Measurements from ENCODE around the gene CDH15. TPM values are rescaled to one million over a fixed set of nuclear protein-coding genes. Genes with fewer than 3 reads are reported as not detected.

CDH15 gene
- total and polyA plus RNA-seq, 2 donors (not counting 1 experiment from before 2014, with no cell fraction given) = not detected

DNA sequence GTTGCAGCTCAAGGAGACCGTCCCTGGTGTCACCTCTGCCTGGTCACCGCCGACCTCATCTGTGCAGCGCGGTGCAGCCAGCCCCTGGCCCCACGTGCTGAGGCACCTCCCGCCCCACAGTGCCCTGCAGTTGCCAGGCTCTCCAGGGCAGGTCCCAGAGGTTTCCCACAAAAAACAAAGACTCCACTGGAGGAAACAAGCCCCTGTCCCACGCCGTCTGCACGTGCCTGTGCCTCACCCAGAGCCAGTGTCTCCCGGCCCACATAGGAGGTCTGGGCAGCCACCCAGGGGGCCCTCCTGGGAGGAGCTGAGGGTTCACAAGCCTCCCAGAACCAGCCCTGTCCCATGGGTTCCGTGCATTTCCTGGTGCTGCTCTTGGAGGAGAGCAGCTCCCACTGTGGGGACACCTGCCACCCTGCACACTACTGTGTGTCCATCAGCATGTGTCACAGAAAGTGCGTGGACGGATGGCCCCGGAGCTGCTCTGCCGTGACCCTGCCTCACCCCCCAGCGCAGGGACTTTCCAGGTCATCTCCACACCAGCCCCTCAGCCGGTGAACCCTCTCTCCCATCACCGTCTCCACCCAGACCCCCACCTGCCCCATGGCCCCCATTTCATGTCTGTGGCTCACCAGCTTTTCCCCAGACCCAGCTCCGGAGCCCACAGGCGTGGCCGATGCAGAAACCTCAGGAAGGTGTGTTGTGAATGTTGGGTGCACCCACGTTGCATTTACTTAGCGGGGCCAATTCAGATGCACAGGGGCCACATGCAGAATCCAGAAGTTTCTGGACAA, 17.0 kb upstream of the CDH15 start:
- intact Hi-C loops (cut with micrococcal nuclease) = no loop called here
- Histone ChIP-seq H3K4me1 (ENCODE audit: control insufficient read depth in 2 of 2, insufficient read depth in 2 of 2, low read length in 2 of 2) (no peaks in the 10 kb centered on the region), H3K27ac (ENCODE audit: low read length in 2 of 2) (no peak overlapping the region), H3K79me2 (ENCODE audit: control insufficient read depth, insufficient read depth, low read length) (no peaks in the 10 kb centered on the region), H3K36me3 (replicated peaks in 1 of 2; ENCODE audit: control extremely low read depth in 1 of 2, control insufficient read depth in 1 of 2, extremely low read depth in 1 of 2, insufficient read depth in 2 of 2, low read length in 1 of 2) (peaks cover 0 to 16% of the 10 kb centered on the region in 2 experiments), H3K27me3 (replicated peaks in 1 of 4; ENCODE audit: control extremely low read depth in 1 of 4, control insufficient read depth in 3 of 4, insufficient read depth in 4 of 4, low read length in 3 of 4) (no peaks in the 10 kb centered on the region), H3K4me3 (ENCODE audit: control extremely low read depth in 1 of 5, extremely low read depth in 1 of 5, insufficient read depth in 1 of 5, low read depth in 2 of 5, low read length in 4 of 5) (no peak overlapping the region), H4K20me1 (ENCODE audit: control insufficient read depth, insufficient read depth, low read length, poor library complexity, severe bottlenecking) (peaks cover 7% of the 10 kb centered on the region), H2AFZ (ENCODE audit: insufficient read depth, low read depth, low read length, poor library complexity, severe bottlenecking) (no peak overlapping the region), H3K4me2 (replicated peaks; ENCODE audit: low read depth, low read length, poor library complexity, severe bottlenecking) (no peak overlapping the region), H3K9me3 (ENCODE audit: control extremely low read depth in 1 of 3, control insufficient read depth in 2 of 3, insufficient read depth in 1 of 3, low read length in 2 of 3) (peaks cover 0 to 11% (median 1%) of the 10 kb centered on the region in 3 donors), H3K9ac (ENCODE audit: low read length) (no peak overlapping the region)
- ChIA-PET POLR2A (no interaction called here), CTCF (interaction anchor here (1.3 kb wide), 1 partner anchor 39 kb away, joined by 3 read pairs; no protein-coding TSS in a partner anchor)
- WGBS (ENCODE audit: insufficient coverage) = 78% methylated on average over 18 of the region's 24 CpGs
- TF ChIP-seq, protein P1, sequence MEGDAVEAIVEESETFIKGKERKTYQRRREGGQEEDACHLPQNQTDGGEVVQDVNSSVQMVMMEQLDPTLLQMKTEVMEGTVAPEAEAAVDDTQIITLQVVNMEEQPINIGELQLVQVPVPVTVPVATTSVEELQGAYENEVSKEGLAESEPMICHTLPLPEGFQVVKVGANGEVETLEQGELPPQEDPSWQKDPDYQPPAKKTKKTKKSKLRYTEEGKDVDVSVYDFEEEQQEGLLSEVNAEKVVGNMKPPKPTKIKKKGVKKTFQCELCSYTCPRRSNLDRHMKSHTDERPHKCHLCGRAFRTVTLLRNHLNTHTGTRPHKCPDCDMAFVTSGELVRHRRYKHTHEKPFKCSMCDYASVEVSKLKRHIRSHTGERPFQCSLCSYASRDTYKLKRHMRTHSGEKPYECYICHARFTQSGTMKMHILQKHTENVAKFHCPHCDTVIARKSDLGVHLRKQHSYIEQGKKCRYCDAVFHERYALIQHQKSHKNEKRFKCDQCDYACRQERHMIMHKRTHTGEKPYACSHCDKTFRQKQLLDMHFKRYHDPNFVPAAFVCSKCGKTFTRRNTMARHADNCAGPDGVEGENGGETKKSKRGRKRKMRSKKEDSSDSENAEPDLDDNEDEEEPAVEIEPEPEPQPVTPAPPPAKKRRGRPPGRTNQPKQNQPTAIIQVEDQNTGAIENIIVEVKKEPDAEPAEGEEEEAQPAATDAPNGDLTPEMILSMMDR (IDR thresholded peaks at IDR 0.05) = no peak
- TF ChIP-seq EZH2 (IDR thresholded peaks at IDR 0.05; ENCODE audit: borderline replicate concordance, insufficient read depth, low read depth, low read length, poor library complexity, severe bottlenecking) = no peak
- DNase-seq (no peak), ATAC-seq (ENCODE audit: low read depth) (no peak)
- Mint-ChIP-seq H3K4me1 (peaks cover 22% of the 10 kb centered on the region), H3K9me3 (ENCODE audit: insufficient read depth) (no peaks in the 10 kb centered on the region), H3K4me3 (no peak overlapping the region), H3K27ac (peak overlapping the region; percentile 26), H3K27me3 (no peaks in the 10 kb centered on the region)

DNA sequence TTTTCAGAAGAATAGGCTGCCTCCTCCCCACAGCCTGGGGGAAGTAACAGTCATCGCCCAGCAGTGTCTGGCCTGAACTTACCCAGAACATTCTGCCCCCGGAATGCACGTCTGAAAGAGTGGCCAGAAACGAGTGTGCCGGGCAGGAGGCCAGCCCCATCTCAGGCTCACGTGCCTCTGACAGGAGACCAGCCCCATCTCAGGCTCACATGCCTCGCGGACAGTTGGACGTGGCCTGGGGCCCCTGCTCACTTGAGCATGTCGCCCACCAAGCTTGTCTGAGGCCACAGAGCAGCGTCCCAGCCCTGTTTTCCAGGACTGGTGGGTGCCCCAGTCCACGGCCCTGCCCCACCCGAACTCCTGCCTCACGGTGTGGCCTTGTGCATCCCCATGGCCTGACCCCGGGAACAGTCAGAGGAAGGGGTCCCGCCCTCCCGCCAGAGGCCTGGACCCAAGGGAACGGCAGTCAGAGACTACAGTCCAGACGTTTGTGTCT, 16.3 kb upstream of the CDH15 start:
- H3K4me1 Mint-ChIP-seq = peaks cover 22% of the 10 kb centered on the region

More for the DNA sequence above, 16.3 kb upstream of the CDH15 start:
- ChIA-PET POLR2A (interaction anchor here (1.7 kb wide), 1 partner anchor 214 kb away, joined by 5 read pairs; no protein-coding TSS in a partner anchor), CTCF (interaction anchor here (1.1 to 1.3 kb wide), 2 partner anchors 36 to 39 kb away, joined by 3 read pairs; no protein-coding TSS in a partner anchor)
- peaks cover 0 to 15% of the 10 kb centered on the region in 2 experiments for H3K36me3 ChIP-seq (replicated peaks in 1 of 2; ENCODE audit: control extremely low read depth in 1 of 2, control insufficient read depth in 1 of 2, extremely low read depth in 1 of 2, insufficient read depth in 2 of 2, low read length in 1 of 2)
- TF ChIP-seq, protein P1 (IDR thresholded peaks at IDR 0.05) = no peak
- TF ChIP-seq EZH2 (IDR thresholded peaks at IDR 0.05; ENCODE audit: borderline replicate concordance, insufficient read depth, low read depth, low read length, poor library complexity, severe bottlenecking) = no peak
- H4K20me1 ChIP-seq (ENCODE audit: control insufficient read depth, insufficient read depth, low read length, poor library complexity, severe bottlenecking) = peaks cover 7% of the 10 kb centered on the region
- H3K4me3 ChIP-seq (ENCODE audit: control extremely low read depth in 1 of 5, extremely low read depth in 1 of 5, insufficient read depth in 1 of 5, low read depth in 2 of 5, low read length in 4 of 5) = no peak overlapping the region
- peak overlapping the region; percentile 26 for H3K27ac Mint-ChIP-seq
- WGBS (ENCODE audit: insufficient coverage) = 66% methylated on average over 19 of the region's 19 CpGs
- H3K27me3 ChIP-seq (replicated peaks in 1 of 4; ENCODE audit: control extremely low read depth in 1 of 4, control insufficient read depth in 3 of 4, insufficient read depth in 4 of 4, low read length in 3 of 4) = no peaks in the 10 kb centered on the region
- H3K4me2 ChIP-seq (replicated peaks; ENCODE audit: low read depth, low read length, poor library complexity, severe bottlenecking) = no peak overlapping the region
- DNase-seq (no peak), ATAC-seq (ENCODE audit: low read depth) (peak; percentile 12)
- no peak overlapping the region for H3K4me3 Mint-ChIP-seq
- no peaks in the 10 kb centered on the region for H3K4me1 ChIP-seq (ENCODE audit: control insufficient read depth in 2 of 2, insufficient read depth in 2 of 2, low read length in 2 of 2)
- H3K79me2 ChIP-seq (ENCODE audit: control insufficient read depth, insufficient read depth, low read length) = no peaks in the 10 kb centered on the region
- H3K27ac ChIP-seq (ENCODE audit: low read length in 2 of 2) = no peak overlapping the region
- intact Hi-C loops (cut with micrococcal nuclease) = no loop called here
- no peaks in the 10 kb centered on the region for H3K27me3 Mint-ChIP-seq
- H3K9ac ChIP-seq (ENCODE audit: low read length) = no peak overlapping the region
- H3K9me3 Mint-ChIP-seq (ENCODE audit: insufficient read depth) = no peaks in the 10 kb centered on the region
- H3K9me3 ChIP-seq (ENCODE audit: control extremely low read depth in 1 of 3, control insufficient read depth in 2 of 3, insufficient read depth in 1 of 3, low read length in 2 of 3) = peaks cover 0 to 4% (median 0%) of the 10 kb centered on the region in 3 donors
- no peak overlapping the region for H2AFZ ChIP-seq (ENCODE audit: insufficient read depth, low read depth, low read length, poor library complexity, severe bottlenecking)
